GM18505 (cell line): ENCODE measurements around the gene KRTAP19-1.
A peak's percentile ranks its signal among the peaks of the same experiment; 100 is the strongest.

Experiments used
- ATAC-seq: cut with Tn5 transposase; IDR thresholded peaks from one replicate; pipeline ENCODE4 v1.9.1; 2021; ENCODE audit not compliant: unreplicated experiment
- POLR2A ChIP-seq: IDR thresholded peaks from 4 replicates; pipeline ENCODE4 v1.6.1; 2011; ENCODE audit warnings: borderline replicate concordance; ENCODE audit not compliant: insufficient read depth, insufficient read length; ENCODE audit errors: extremely low read depth

The KRTAP19-1 gene

DNA sequence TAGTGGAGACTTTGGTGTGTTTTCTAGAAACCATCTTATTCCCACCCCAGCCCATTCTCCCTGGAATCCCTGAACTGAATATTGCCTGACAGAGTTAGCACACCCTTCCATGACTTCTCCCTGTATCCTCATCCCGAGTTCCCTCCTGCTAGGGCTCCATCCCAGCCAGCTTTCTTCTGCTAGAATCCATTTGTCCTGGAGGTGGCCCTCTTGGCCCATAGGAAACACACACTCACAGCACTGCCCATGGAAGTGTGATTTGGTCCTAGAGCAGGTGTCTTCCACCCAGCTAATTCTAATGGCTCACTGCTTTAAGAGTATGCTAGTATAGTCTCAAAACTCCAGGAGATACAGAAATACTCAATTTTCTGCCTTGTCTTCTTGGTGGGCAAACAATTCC, 36.0 kb downstream of the KRTAP19-1 start:
- no peak for TF ChIP-seq POLR2A
- no peak for ATAC-seq

- no peak for TF ChIP-seq POLR2A
- ATAC-seq: no peak
These were observed 36.9 kb downstream of the KRTAP19-1 start for GRCh38 chr21:30443226-30443625.

DNA sequence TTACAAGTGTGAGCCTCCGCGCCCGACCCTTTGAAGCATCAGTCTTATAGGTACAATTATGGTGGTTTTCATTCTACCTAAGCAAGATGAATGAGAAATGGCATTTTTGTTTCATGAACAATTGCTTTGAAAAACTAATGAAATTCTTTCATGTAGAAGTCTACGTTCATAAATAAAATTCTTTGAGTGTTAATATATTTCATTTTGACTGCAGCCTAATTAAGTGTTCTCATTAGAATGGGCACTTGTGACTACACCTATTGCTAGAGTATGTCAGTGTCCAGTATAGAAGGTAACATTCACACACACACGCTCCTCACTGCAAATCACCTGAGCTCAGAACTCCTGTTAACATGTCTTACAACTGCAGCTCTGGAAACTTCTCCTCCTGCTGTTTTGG, 40.2 kb downstream of the KRTAP19-1 start, which contains the start of gene KRTAP15-1:
TSS of gene KRTAP15-1 (plus strand) at position 301 of the 400 bp plus-strand sequence. CDS start at position 354, 53 bp downstream.
- no peak for TF ChIP-seq POLR2A
- ATAC-seq: no peak

- no peak for ATAC-seq
- TF ChIP-seq POLR2A: no peak
These were observed 43.1 kb downstream of the KRTAP19-1 start for GRCh38 chr21:30437010-30437565.

DNA sequence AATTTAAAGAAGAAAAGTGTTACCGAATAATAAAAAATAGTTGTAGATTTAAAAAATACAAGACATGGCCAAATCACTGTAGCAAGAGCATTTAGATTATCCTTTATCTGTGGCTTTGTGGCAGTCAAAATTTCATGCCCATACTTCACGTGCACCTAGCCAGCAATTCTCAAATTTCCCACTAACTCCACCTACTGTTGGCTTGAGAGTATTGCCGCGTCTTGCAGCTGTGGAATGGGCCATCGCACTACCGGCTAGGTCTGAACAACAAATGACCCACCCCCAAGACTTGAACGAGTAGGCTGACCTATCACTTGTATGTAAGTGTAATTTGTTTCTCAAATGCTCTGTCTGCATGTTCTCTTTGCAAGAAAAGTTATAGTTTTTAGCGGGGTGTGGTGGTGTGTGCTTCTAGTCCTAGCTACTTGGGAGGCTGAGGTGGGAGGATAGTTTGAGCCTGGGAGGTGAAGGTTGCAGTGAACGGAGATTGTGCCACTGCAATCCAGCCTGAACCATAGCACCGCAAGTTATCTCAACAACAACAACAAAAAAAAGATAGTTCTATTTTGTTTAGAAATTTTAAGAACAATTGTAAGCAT, 46.0 kb downstream of the KRTAP19-1 start:
- no peak for TF ChIP-seq POLR2A
- ATAC-seq: peak; percentile 79

GRCh38 chr21:30430170-30430655, 50.0 kb downstream of the KRTAP19-1 start, which contains the start of gene KRTAP13-4:
KRTAP13-4 (plus strand) TSS chr21:30430220; CDS start chr21:30430276, 56 bp downstream.
- no peak for ATAC-seq
- TF ChIP-seq POLR2A: no peak
